ENCODE measurements around the gene MED26. TPM values are rescaled to one million over a fixed set of nuclear protein-coding genes. Genes with fewer than 3 reads are reported as not detected.

MED26 gene
- total and polyA plus RNA-seq, 2 of the 8 experiments (the other 6 are each of a cell fraction or from before 2014, with no cell fraction given): 5.3 to 10.7 TPM

DNA sequence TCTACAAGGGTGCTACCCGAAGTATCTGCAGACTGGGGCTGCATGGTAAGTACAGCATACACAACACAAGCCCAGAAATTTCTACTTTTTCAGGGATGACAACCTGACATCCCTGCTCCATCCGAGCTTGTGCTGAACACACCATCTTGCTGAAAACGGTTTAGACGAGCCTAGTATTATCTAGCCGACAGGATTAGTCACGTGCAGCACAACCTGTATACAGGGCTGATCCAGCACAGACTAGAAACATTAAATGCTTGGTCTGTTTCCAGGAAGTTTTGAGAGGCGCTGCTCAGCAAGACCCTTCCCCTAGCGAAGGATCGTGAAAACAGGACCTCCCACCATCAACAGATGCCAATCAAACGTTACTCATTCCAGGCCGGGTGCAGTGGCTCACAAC lies 27.7 kb upstream of the MED26 start (continued):
- TF ChIP-seq, protein P1, sequence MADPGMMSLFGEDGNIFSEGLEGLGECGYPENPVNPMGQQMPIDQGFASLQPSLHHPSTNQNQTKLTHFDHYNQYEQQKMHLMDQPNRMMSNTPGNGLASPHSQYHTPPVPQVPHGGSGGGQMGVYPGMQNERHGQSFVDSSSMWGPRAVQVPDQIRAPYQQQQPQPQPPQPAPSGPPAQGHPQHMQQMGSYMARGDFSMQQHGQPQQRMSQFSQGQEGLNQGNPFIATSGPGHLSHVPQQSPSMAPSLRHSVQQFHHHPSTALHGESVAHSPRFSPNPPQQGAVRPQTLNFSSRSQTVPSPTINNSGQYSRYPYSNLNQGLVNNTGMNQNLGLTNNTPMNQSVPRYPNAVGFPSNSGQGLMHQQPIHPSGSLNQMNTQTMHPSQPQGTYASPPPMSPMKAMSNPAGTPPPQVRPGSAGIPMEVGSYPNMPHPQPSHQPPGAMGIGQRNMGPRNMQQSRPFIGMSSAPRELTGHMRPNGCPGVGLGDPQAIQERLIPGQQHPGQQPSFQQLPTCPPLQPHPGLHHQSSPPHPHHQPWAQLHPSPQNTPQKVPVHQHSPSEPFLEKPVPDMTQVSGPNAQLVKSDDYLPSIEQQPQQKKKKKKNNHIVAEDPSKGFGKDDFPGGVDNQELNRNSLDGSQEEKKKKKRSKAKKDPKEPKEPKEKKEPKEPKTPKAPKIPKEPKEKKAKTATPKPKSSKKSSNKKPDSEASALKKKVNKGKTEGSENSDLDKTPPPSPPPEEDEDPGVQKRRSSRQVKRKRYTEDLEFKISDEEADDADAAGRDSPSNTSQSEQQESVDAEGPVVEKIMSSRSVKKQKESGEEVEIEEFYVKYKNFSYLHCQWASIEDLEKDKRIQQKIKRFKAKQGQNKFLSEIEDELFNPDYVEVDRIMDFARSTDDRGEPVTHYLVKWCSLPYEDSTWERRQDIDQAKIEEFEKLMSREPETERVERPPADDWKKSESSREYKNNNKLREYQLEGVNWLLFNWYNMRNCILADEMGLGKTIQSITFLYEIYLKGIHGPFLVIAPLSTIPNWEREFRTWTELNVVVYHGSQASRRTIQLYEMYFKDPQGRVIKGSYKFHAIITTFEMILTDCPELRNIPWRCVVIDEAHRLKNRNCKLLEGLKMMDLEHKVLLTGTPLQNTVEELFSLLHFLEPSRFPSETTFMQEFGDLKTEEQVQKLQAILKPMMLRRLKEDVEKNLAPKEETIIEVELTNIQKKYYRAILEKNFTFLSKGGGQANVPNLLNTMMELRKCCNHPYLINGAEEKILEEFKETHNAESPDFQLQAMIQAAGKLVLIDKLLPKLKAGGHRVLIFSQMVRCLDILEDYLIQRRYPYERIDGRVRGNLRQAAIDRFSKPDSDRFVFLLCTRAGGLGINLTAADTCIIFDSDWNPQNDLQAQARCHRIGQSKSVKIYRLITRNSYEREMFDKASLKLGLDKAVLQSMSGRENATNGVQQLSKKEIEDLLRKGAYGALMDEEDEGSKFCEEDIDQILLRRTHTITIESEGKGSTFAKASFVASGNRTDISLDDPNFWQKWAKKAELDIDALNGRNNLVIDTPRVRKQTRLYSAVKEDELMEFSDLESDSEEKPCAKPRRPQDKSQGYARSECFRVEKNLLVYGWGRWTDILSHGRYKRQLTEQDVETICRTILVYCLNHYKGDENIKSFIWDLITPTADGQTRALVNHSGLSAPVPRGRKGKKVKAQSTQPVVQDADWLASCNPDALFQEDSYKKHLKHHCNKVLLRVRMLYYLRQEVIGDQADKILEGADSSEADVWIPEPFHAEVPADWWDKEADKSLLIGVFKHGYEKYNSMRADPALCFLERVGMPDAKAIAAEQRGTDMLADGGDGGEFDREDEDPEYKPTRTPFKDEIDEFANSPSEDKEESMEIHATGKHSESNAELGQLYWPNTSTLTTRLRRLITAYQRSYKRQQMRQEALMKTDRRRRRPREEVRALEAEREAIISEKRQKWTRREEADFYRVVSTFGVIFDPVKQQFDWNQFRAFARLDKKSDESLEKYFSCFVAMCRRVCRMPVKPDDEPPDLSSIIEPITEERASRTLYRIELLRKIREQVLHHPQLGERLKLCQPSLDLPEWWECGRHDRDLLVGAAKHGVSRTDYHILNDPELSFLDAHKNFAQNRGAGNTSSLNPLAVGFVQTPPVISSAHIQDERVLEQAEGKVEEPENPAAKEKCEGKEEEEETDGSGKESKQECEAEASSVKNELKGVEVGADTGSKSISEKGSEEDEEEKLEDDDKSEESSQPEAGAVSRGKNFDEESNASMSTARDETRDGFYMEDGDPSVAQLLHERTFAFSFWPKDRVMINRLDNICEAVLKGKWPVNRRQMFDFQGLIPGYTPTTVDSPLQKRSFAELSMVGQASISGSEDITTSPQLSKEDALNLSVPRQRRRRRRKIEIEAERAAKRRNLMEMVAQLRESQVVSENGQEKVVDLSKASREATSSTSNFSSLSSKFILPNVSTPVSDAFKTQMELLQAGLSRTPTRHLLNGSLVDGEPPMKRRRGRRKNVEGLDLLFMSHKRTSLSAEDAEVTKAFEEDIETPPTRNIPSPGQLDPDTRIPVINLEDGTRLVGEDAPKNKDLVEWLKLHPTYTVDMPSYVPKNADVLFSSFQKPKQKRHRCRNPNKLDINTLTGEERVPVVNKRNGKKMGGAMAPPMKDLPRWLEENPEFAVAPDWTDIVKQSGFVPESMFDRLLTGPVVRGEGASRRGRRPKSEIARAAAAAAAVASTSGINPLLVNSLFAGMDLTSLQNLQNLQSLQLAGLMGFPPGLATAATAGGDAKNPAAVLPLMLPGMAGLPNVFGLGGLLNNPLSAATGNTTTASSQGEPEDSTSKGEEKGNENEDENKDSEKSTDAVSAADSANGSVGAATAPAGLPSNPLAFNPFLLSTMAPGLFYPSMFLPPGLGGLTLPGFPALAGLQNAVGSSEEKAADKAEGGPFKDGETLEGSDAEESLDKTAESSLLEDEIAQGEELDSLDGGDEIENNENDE (IDR thresholded peaks at IDR 0.05; ENCODE audit: insufficient replicate concordance, low read length): no peak
- TF ChIP-seq RAD21 (IDR thresholded peaks at IDR 0.05 in 1 of 2, conservative IDR thresholded peaks at IDR 0.05 in 1 of 2; ENCODE audit: low read depth in 2 of 2, low read length in 2 of 2) (no peak), SRF (IDR thresholded peaks at IDR 0.05; ENCODE audit: low read depth, low read length) (no peak), KDM5A (IDR thresholded peaks at IDR 0.05; ENCODE audit: low read length) (no peak), KDM4A (IDR thresholded peaks at IDR 0.05; ENCODE audit: low read depth, low read length, severe bottlenecking) (no peak), SP4 (IDR thresholded peaks at IDR 0.05; ENCODE audit: low read length) (no peak), CHD1 (IDR thresholded peaks at IDR 0.05; ENCODE audit: low read depth, low read length) (no peak)

Measured in H1 (cell line).